Vagina (tissue), 2 donors: ENCODE data around the gene MRTFA. TPM values are rescaled to one million over a fixed set of nuclear protein-coding genes. Genes with fewer than 3 reads are reported as not detected.

Source experiments
- DNase-seq, 2 donors: peaks; one replicate each; pipeline ENCODE4 v3.0.0-alpha.2; 2017; ENCODE audit errors: extremely low spot score in 2 of 2
- H3K27ac ChIP-seq: fragments of 200-600 bp; sonication (generic); one replicate; pipeline ENCODE4 v1.5.1; 2019
- H3K27me3 ChIP-seq: fragments of 200-600 bp; sonication (generic); one replicate; pipeline ENCODE4 v1.5.1; 2019
- H3K36me3 ChIP-seq, 2 donors: fragments of 200-600 bp; sonication (generic); one replicate each; pipeline ENCODE4 v1.5.1; 2017 to 2019
- H3K4me1 ChIP-seq: fragments of 200-600 bp; sonication (generic); one replicate; pipeline ENCODE4 v1.5.1; 2019
- H3K4me3 ChIP-seq, 2 donors: fragments of 200-600 bp; sonication (generic); 1 replicate in 1 of 2; 2 replicates in 1 of 2; pipeline ENCODE4 v1.5.1; 2016 to 2019
- H3K9me3 ChIP-seq: fragments of 200-600 bp; sonication (generic); one replicate; pipeline ENCODE4 v1.5.1; 2019
- CTCF ChIP-seq, 3 experiments: fragments of 450-650 bp in 2 of 3; fragments of 200-600 bp in 1 of 3; sonication (generic) in 1 of 3; IDR thresholded peaks; one replicate each; pipeline ENCODE4 v1.5.1; 2017 to 2019; ENCODE audit warnings: antibody characterized with exemption in 3 of 3, mild to moderate bottlenecking in 2 of 3, moderate library complexity in 2 of 3
- POLR2A ChIP-seq, 2 donors: fragments of 450-650 bp; IDR thresholded peaks; one replicate each; pipeline ENCODE4 v1.6.1; 2017; ENCODE audit warnings: antibody characterized with exemption in 2 of 2, mild to moderate bottlenecking in 2 of 2, moderate library complexity in 2 of 2
- POLR2AphosphoS5 ChIP-seq, 2 donors: sonication (generic); formaldehyde crosslinking; IDR thresholded peaks; one replicate each; pipeline ENCODE4 v1.9.0; 2017; ENCODE audit warnings: antibody characterized with exemption in 2 of 2, mild to moderate bottlenecking in 2 of 2, low read depth in 1 of 2; ENCODE audit not compliant: insufficient read depth in 1 of 2
- intact Hi-C: fragments of 100-400 bp; cut with DNase I; formaldehyde crosslinking; loops from one replicate; pipeline ENCODE4 v1.15.1; 2023
- total RNA-seq: library from RNA; depleted of rRNA; stranded (reverse); fragments of >200 nt; gene quantifications from one replicate; pipeline ENCODE4 v1.2.3, GENCODE V29; 2016

MRTFA gene
- total RNA-seq, 1 donor from 2014 or later, result 99.4 TPM

DNA sequence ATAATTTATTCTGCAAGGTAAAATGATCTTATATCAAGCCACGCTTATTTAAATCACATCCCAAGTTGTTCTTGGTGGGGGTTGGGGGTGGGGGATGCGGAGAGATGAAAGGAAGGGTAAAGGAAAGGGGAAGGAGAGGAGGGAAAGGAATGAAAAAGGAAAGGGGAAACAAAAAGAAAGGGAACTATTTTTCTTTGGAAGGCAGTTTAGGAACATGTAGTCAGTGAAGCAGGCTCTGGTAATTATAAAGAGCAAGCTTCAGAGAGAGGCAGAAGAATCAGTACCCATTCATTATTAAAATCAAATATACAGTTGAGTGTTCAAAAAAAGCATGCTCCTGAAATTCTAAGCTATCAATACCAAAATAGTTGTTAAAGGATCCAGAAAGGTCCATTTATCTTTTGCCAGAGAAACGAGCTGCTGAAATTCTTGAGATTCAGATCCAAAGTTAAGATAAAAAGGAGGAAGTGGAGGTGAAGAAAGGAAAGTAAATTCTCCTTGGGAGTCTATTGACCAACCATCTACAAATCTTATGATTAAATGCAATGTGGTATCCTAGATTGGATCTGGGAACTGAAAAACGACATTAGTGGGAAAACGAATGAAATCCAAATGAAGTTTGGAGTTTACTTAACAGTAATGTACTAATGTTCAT, 158.7 kb downstream of the MRTFA start:
- Histone ChIP-seq H3K27ac (no peak overlapping the region), H3K36me3 (no peaks in the 10 kb centered on the region), H3K27me3 (no peaks in the 10 kb centered on the region), H3K4me1 (peaks cover 6% of the 10 kb centered on the region), H3K4me3 (no peak overlapping the region), H3K9me3 (no peaks in the 10 kb centered on the region)
- TF ChIP-seq CTCF (IDR thresholded peaks at IDR 0.05), result no peak
- no peak for TF ChIP-seq POLR2AphosphoS5 (IDR thresholded peaks at IDR 0.05; ENCODE audit: insufficient read depth in 1 of 2, low read depth in 1 of 2)
- TF ChIP-seq POLR2A (IDR thresholded peaks at IDR 0.05), result no peak
- no peak for DNase-seq
- intact Hi-C loops, result no loop called here

DNA sequence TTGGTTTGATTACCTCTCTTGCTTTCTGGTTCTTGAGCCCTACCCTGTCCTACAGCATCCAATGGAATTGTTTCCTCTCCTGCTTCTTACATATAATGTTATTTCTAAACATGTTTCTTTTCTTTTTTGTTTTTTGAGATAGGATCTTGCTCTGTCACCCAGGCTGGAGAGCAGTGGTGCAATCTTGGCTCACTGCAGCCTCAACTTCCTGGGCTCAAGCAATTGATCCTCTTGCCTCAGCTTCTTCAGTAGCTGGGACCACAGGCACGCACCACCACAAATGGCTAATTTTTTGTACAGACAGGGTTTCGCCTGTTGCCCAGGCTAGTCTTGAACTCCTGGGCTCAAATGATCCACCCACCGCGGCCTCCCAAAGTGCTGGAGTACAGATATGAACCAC, 160.2 kb downstream of the MRTFA start:
- Histone ChIP-seq H3K4me1 (no peaks in the 10 kb centered on the region), H3K9me3 (no peaks in the 10 kb centered on the region)

DNA sequence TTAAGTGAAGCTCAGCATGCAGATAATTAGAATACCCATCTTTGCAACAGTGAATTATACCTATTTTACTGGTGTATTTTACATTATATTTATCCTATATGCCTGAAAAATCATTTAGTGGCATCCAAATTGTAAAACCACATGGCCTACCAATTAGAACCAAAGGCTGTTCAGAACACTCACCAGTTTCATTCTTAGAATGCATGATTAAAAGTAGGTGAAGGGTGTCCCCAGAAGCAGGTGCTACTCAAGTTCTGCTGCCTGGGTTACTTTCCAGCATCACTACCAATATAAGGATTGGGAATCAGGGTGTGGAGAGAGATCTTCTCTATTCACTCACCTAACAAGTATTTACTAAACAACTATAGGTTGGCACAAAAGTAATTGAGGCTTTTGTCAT, 162.8 kb downstream of the MRTFA start:
- Histone ChIP-seq H3K9me3 (no peaks in the 10 kb centered on the region), H3K27ac (no peak overlapping the region), H3K4me1 (peaks cover 1% of the 10 kb centered on the region), H3K27me3 (no peaks in the 10 kb centered on the region), H3K4me3 (no peak overlapping the region), H3K36me3 (no peaks in the 10 kb centered on the region)
- no peak for TF ChIP-seq POLR2AphosphoS5 (IDR thresholded peaks at IDR 0.05; ENCODE audit: insufficient read depth in 1 of 2, low read depth in 1 of 2)
- TF ChIP-seq CTCF (IDR thresholded peaks at IDR 0.05), result no peak
- no peak for TF ChIP-seq POLR2A (IDR thresholded peaks at IDR 0.05)
- no peak for DNase-seq
- intact Hi-C loops, result no loop called here

More for the DNA sequence above, 160.2 kb downstream of the MRTFA start:
- intact Hi-C loops, result no loop called here
- Histone ChIP-seq H3K36me3 (no peaks in the 10 kb centered on the region), H3K27ac (no peak overlapping the region), H3K4me3 (no peak overlapping the region), H3K27me3 (no peaks in the 10 kb centered on the region)
- TF ChIP-seq POLR2AphosphoS5 (IDR thresholded peaks at IDR 0.05; ENCODE audit: insufficient read depth in 1 of 2, low read depth in 1 of 2) (no peak), CTCF (IDR thresholded peaks at IDR 0.05) (no peak), POLR2A (IDR thresholded peaks at IDR 0.05) (no peak)
- DNase-seq, result no peak

DNA sequence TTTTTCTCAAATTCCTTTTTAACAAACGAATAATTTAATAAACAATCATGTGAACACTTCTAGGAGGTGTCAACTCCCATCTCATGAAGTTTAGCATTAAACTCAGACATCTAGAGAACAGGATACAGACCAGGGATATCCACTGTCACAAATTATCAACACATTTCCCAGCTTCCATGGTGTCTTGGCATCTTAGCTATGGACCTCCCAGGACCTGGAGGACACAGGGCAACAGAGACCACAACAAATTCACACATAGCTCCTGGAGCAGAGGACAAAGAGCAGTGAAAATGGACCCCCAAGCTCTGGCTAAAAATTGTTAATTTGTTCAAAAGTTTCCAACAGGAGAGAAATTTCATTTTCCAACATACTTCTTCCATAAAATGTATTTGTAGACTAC, 163.9 kb downstream of the MRTFA start:
- no peak overlapping the region for H3K27ac ChIP-seq
- no peaks in the 10 kb centered on the region for H3K27me3 ChIP-seq
- intact Hi-C loops, result no loop called here
- H3K4me1 ChIP-seq, result peaks cover 10% of the 10 kb centered on the region
- H3K4me3 ChIP-seq, result no peak overlapping the region
- DNase-seq, result no peak
- no peaks in the 10 kb centered on the region for H3K9me3 ChIP-seq
- no peak for TF ChIP-seq POLR2AphosphoS5 (IDR thresholded peaks at IDR 0.05; ENCODE audit: insufficient read depth in 1 of 2, low read depth in 1 of 2)
- TF ChIP-seq POLR2A (IDR thresholded peaks at IDR 0.05), result no peak
- no peak for TF ChIP-seq CTCF (IDR thresholded peaks at IDR 0.05)
- H3K36me3 ChIP-seq, result no peaks in the 10 kb centered on the region

- Histone ChIP-seq H3K4me3 (no peak overlapping the region), H3K27me3 (no peaks in the 10 kb centered on the region), H3K36me3 (no peaks in the 10 kb centered on the region), H3K27ac (no peak overlapping the region), H3K9me3 (no peaks in the 10 kb centered on the region), H3K4me1 (peaks cover 10% of the 10 kb centered on the region)
- no peak for DNase-seq
- intact Hi-C loops, result no loop called here
- TF ChIP-seq POLR2A (IDR thresholded peaks at IDR 0.05), result no peak
- TF ChIP-seq CTCF (IDR thresholded peaks at IDR 0.05), result no peak
- TF ChIP-seq POLR2AphosphoS5 (IDR thresholded peaks at IDR 0.05; ENCODE audit: insufficient read depth in 1 of 2, low read depth in 1 of 2), result no peak
Observed at GRCh38 chr22:40472051-40472450, 164.5 kb downstream of the MRTFA start.
